HG03521 (cell line): ENCODE results near the gene PCSK2.

ENCODE experiments used
- ATAC-seq: cut with Tn5 transposase; IDR thresholded peaks from one replicate; pipeline ENCODE4 v1.9.1; 2021; ENCODE audit warnings: mild to moderate bottlenecking, moderate library complexity; ENCODE audit not compliant: unreplicated experiment

The PCSK2 gene

GRCh38 chr20:17439616-17440296 lies 212.9 kb downstream of the PCSK2 start:
- no peak for ATAC-seq

- no peak for ATAC-seq
Observed at GRCh38 chr20:17441745-17442144, 214.9 kb downstream of the PCSK2 start.

- no peak for ATAC-seq
Observed at GRCh38 chr20:17442588-17442987, 215.7 kb downstream of the PCSK2 start.

GRCh38 chr20:17443131-17443858 lies 216.5 kb downstream of the PCSK2 start:
- no peak for ATAC-seq

- ATAC-seq = no peak
Observed at GRCh38 chr20:17444091-17444490, 217.3 kb downstream of the PCSK2 start.

- ATAC-seq = no peak
Observed at GRCh38 chr20:17445543-17445942, 218.7 kb downstream of the PCSK2 start.

- no peak for ATAC-seq
Observed at GRCh38 chr20:17446171-17446570, 219.3 kb downstream of the PCSK2 start.

GRCh38 chr20:17448071-17448470 lies 221.2 kb downstream of the PCSK2 start:
- ATAC-seq = no peak

GRCh38 chr20:17449031-17449430 lies 222.2 kb downstream of the PCSK2 start:
- no peak for ATAC-seq

GRCh38 chr20:17452441-17452840 lies 225.6 kb downstream of the PCSK2 start:
- no peak for ATAC-seq

- no peak for ATAC-seq
Observed at GRCh38 chr20:17453592-17453991, 226.8 kb downstream of the PCSK2 start.

- no peak for ATAC-seq
Observed at GRCh38 chr20:17456279-17456678, 229.4 kb downstream of the PCSK2 start.

GRCh38 chr20:17457079-17457478 lies 230.2 kb downstream of the PCSK2 start:
- no peak for ATAC-seq

GRCh38 chr20:17457588-17458190 lies 230.8 kb downstream of the PCSK2 start:
- ATAC-seq = no peak

GRCh38 chr20:17460119-17460518 lies 233.3 kb downstream of the PCSK2 start:
- ATAC-seq = no peak

- no peak for ATAC-seq
Observed at GRCh38 chr20:17461941-17462340, 235.1 kb downstream of the PCSK2 start.

- no peak for ATAC-seq
Observed at GRCh38 chr20:17463711-17464110, 236.9 kb downstream of the PCSK2 start.

- ATAC-seq = no peak
Observed at GRCh38 chr20:17465236-17465635, 238.4 kb downstream of the PCSK2 start.

GRCh38 chr20:17466641-17467040 lies 239.8 kb downstream of the PCSK2 start:
- no peak for ATAC-seq

- ATAC-seq = no peak
Observed at GRCh38 chr20:17467120-17467655, 240.3 kb downstream of the PCSK2 start.

GRCh38 chr20:17468073-17468840 lies 241.4 kb downstream of the PCSK2 start:
- ATAC-seq = no peak
